Neural cell (in vitro differentiated cells): Measurements from ENCODE around the gene OR2S2. TPM values are rescaled to one million over a fixed set of nuclear protein-coding genes. Genes with fewer than 3 reads are reported as not detected.

Experiments
- H2AFZ ChIP-seq: fragments of 200-600, 300-800 bp; sonication (generic), shearing (Covaris generic); 2 replicates; pipeline ENCODE4 v1.6.0; 2014; ENCODE audit warnings: low read depth, mild to moderate bottlenecking, antibody characterized with exemption, low read length, moderate library complexity
- H3F3A ChIP-seq: fragments of 200-600 bp; shearing (Covaris generic); 2 replicates; pipeline ENCODE4 v1.6.1; 2016; ENCODE audit warnings: mild to moderate bottlenecking, moderate library complexity, mixed read lengths, antibody characterized with exemption, low read length; ENCODE audit not compliant: insufficient read depth, poor library complexity, severe bottlenecking
- H3K27ac ChIP-seq: fragments of 200-600, 300-800 bp; sonication (generic), shearing (Covaris generic); 2 replicates; pipeline ENCODE4 v1.5.1; 2014; ENCODE audit warnings: mild to moderate bottlenecking, low read length, moderate library complexity
- H3K27me3 ChIP-seq: fragments of 300-800, 200-600 bp; sonication (generic), shearing (Covaris generic); 2 replicates; pipeline ENCODE4 v1.6.0; 2014; ENCODE audit warnings: mild to moderate bottlenecking, low read depth, low read length, moderate library complexity; ENCODE audit not compliant: insufficient read depth
- H3K36me3 ChIP-seq: fragments of 300-800, 200-600 bp; sonication (generic), shearing (Covaris generic); 2 replicates; pipeline ENCODE4 v1.5.1; 2014; ENCODE audit warnings: mild to moderate bottlenecking, antibody characterized with exemption, low read length, moderate library complexity; ENCODE audit not compliant: insufficient read depth
- H3K4me2 ChIP-seq: fragments of 300-800, 200-600 bp; sonication (generic), shearing (Covaris generic); 2 replicates; pipeline ENCODE4 v1.6.0; 2014; ENCODE audit warnings: mild to moderate bottlenecking, low read length
- H3K4me3 ChIP-seq: fragments of 300-800, 200-600 bp; sonication (generic), shearing (Covaris generic); 2 replicates; pipeline ENCODE4 v1.5.1; 2014; ENCODE audit warnings: mild to moderate bottlenecking, low read length, moderate library complexity
- H3K79me2 ChIP-seq: fragments of 200-600 bp; shearing (Covaris generic); replicated peaks from 2 replicates; pipeline ENCODE4 v1.6.0; 2014; ENCODE audit warnings: mild to moderate bottlenecking, low read length, moderate library complexity; ENCODE audit not compliant: insufficient read depth
- H3K9ac ChIP-seq: fragments of 300-800, 200-600 bp; sonication (generic), shearing (Covaris generic); 2 replicates; pipeline ENCODE4 v1.6.1; 2016; ENCODE audit warnings: mild to moderate bottlenecking, low read length, mixed read lengths
- H3K9me2 ChIP-seq: fragments of 200-600 bp; shearing (Covaris generic); 2 replicates; pipeline ENCODE4 v1.6.1; 2016; ENCODE audit warnings: mild to moderate bottlenecking, low read length, mixed read lengths; ENCODE audit not compliant: insufficient read depth
- H3K9me3 ChIP-seq: fragments of 200-600, 300-800 bp; sonication (generic), shearing (Covaris generic); 2 replicates; pipeline ENCODE4 v1.6.1; 2016; ENCODE audit warnings: mild to moderate bottlenecking, mixed run types, low read length, moderate library complexity, mixed read lengths
- H4K20me1 ChIP-seq: fragments of 200-600 bp; shearing (Covaris generic); 2 replicates; pipeline ENCODE4 v1.6.1; 2016; ENCODE audit warnings: mild to moderate bottlenecking, mixed run types; ENCODE audit not compliant: insufficient read depth
- EP300 ChIP-seq: fragments of 450-650 bp; conservative IDR thresholded peaks from 2 replicates; pipeline ENCODE4 v1.6.1; 2014; ENCODE audit warnings: antibody characterized with exemption, mild to moderate bottlenecking, moderate library complexity; ENCODE audit not compliant: poor library complexity, severe bottlenecking
- EZH2 ChIP-seq: fragments of 200-600, 300-800 bp; shearing (Covaris generic), sonication (generic); IDR thresholded peaks from 2 replicates; pipeline ENCODE4 v1.6.1; 2014; ENCODE audit warnings: antibody characterized with exemption, low read length, borderline replicate concordance, mild to moderate bottlenecking; ENCODE audit not compliant: insufficient read depth, poor library complexity, severe bottlenecking
- MXI1 ChIP-seq: fragments of 450-650 bp; conservative IDR thresholded peaks from 2 replicates; pipeline ENCODE4 v1.6.1; 2014; ENCODE audit warnings: antibody characterized with exemption, mild to moderate bottlenecking; ENCODE audit not compliant: poor library complexity, severe bottlenecking
- POLR2AphosphoS5 ChIP-seq: IDR thresholded peaks from 2 replicates; pipeline ENCODE4 v1.6.1; 2012
- RAD21 ChIP-seq: fragments of 450-650 bp; conservative IDR thresholded peaks from 2 replicates; pipeline ENCODE4 v1.6.1; 2014; ENCODE audit warnings: antibody characterized with exemption, mild to moderate bottlenecking, moderate library complexity
- SMC3 ChIP-seq: fragments of 450-650 bp; conservative IDR thresholded peaks from 2 replicates; pipeline ENCODE4 v1.6.1; 2014; ENCODE audit warnings: antibody characterized with exemption, mild to moderate bottlenecking, moderate library complexity; ENCODE audit not compliant: poor library complexity
- TAF1 ChIP-seq: IDR thresholded peaks from 2 replicates; pipeline ENCODE4 v1.6.1; 2012; ENCODE audit warnings: low read depth
- polyA plus RNA-seq: library from polyadenylated mRNA; depleted of rRNA; stranded (reverse); fragments of >200 nt; gene quantifications from 2 replicates; pipeline ENCODE4 v1.2.3, GENCODE V29; 2014
- TF ChIP-seq, protein P1 (sequence below): IDR thresholded peaks from 2 replicates; pipeline ENCODE4 v1.6.1; 2012; ENCODE audit warnings: borderline replicate concordance
- TF ChIP-seq, protein P2 (sequence below): fragments of 450-650 bp; IDR thresholded peaks from 2 replicates; pipeline ENCODE4 v1.5.1; 2014; ENCODE audit warnings: antibody characterized with exemption, mild to moderate bottlenecking, moderate library complexity; ENCODE audit not compliant: poor library complexity, severe bottlenecking

Gene OR2S2
- polyA plus RNA-seq, 1 donor from 2014 or later: not detected

DNA sequence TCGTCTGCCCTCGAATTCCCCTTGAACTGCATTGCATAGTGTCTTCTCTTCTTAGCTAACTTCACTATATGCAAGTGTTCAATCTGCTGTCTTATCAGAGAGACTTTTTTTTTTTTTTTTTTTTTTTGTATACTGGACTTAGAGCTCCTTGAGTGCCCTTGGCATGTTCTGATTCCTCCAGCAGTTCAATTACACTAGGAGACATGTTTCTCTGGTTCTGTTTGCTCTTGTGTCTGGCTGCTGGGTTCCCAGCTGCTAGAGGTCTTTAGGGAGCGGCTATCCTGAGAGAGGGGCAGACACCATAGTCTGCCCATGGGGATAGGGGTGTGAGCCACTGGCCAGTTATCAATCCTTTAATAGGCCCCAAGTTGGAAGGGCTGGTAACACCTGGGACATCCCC is 13.1 kb downstream of the OR2S2 start:
- no peaks in the 10 kb centered on the region for H3K9me3 ChIP-seq
- H3K36me3 ChIP-seq: no peaks in the 10 kb centered on the region
- H4K20me1 ChIP-seq: no peaks in the 10 kb centered on the region
- no peak overlapping the region for H3K9ac ChIP-seq
- no peak overlapping the region for H3K4me3 ChIP-seq
- no peaks in the 10 kb centered on the region for H3K27me3 ChIP-seq
- H3K79me2 ChIP-seq: no peaks in the 10 kb centered on the region
- no peak for TF ChIP-seq TAF1
- TF ChIP-seq SMC3: no peak
- TF ChIP-seq, protein P1, sequence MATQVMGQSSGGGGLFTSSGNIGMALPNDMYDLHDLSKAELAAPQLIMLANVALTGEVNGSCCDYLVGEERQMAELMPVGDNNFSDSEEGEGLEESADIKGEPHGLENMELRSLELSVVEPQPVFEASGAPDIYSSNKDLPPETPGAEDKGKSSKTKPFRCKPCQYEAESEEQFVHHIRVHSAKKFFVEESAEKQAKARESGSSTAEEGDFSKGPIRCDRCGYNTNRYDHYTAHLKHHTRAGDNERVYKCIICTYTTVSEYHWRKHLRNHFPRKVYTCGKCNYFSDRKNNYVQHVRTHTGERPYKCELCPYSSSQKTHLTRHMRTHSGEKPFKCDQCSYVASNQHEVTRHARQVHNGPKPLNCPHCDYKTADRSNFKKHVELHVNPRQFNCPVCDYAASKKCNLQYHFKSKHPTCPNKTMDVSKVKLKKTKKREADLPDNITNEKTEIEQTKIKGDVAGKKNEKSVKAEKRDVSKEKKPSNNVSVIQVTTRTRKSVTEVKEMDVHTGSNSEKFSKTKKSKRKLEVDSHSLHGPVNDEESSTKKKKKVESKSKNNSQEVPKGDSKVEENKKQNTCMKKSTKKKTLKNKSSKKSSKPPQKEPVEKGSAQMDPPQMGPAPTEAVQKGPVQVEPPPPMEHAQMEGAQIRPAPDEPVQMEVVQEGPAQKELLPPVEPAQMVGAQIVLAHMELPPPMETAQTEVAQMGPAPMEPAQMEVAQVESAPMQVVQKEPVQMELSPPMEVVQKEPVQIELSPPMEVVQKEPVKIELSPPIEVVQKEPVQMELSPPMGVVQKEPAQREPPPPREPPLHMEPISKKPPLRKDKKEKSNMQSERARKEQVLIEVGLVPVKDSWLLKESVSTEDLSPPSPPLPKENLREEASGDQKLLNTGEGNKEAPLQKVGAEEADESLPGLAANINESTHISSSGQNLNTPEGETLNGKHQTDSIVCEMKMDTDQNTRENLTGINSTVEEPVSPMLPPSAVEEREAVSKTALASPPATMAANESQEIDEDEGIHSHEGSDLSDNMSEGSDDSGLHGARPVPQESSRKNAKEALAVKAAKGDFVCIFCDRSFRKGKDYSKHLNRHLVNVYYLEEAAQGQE: no peak
- no peak for TF ChIP-seq EZH2
- TF ChIP-seq MXI1: no peak
- TF ChIP-seq POLR2AphosphoS5: no peak
- no peak for TF ChIP-seq EP300
- TF ChIP-seq RAD21: no peak
- TF ChIP-seq, protein P2, sequence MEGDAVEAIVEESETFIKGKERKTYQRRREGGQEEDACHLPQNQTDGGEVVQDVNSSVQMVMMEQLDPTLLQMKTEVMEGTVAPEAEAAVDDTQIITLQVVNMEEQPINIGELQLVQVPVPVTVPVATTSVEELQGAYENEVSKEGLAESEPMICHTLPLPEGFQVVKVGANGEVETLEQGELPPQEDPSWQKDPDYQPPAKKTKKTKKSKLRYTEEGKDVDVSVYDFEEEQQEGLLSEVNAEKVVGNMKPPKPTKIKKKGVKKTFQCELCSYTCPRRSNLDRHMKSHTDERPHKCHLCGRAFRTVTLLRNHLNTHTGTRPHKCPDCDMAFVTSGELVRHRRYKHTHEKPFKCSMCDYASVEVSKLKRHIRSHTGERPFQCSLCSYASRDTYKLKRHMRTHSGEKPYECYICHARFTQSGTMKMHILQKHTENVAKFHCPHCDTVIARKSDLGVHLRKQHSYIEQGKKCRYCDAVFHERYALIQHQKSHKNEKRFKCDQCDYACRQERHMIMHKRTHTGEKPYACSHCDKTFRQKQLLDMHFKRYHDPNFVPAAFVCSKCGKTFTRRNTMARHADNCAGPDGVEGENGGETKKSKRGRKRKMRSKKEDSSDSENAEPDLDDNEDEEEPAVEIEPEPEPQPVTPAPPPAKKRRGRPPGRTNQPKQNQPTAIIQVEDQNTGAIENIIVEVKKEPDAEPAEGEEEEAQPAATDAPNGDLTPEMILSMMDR: no peak
- no peak overlapping the region for H3K4me2 ChIP-seq
- H3F3A ChIP-seq: no peaks in the 10 kb centered on the region
- H3K9me2 ChIP-seq: no peaks in the 10 kb centered on the region
- no peak overlapping the region for H2AFZ ChIP-seq
- no peak overlapping the region for H3K27ac ChIP-seq

DNA sequence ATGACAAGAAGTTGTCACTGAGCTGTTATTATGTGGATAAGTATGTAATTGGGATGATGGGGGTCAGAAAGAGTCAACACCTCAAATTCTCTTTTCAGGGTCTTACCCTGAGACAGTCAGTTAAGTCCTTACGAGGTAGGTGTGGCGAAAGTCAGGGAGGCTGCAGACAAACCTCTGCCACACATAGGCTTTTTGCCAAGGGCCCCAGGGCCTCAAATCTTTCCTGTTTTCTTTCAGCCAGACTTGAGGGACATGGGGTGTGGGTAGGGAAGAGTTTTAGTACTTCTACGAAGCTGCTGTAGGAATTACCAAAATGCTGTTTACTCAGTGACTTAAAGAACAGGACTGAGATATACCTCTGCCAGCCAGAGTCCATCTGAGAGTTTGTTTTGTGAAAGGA is 13.8 kb downstream of the OR2S2 start:
- Histone ChIP-seq H4K20me1 (no peaks in the 10 kb centered on the region), H3K36me3 (no peaks in the 10 kb centered on the region), H3K9me3 (no peaks in the 10 kb centered on the region), H2AFZ (no peak overlapping the region), H3K27ac (no peak overlapping the region), H3K79me2 (no peaks in the 10 kb centered on the region), H3K4me3 (no peak overlapping the region), H3K9me2 (no peaks in the 10 kb centered on the region), H3K9ac (no peak overlapping the region), H3F3A (no peaks in the 10 kb centered on the region), H3K27me3 (no peaks in the 10 kb centered on the region), H3K4me2 (no peak overlapping the region)
- TF ChIP-seq EP300 (no peak), RAD21 (no peak), EZH2 (no peak), TAF1 (no peak), SMC3 (no peak), MXI1 (no peak), POLR2AphosphoS5 (no peak)
- TF ChIP-seq, protein P2: no peak
- TF ChIP-seq, protein P1: no peak
